ENCODE measurements around the gene TIMM10.

The TIMM10 gene

GRCh38 chr11:57501953-57502352, 28.6 kb downstream of the TIMM10 start:
- DNase-seq, result no peak

- DNase-seq, result no peak
Measured at GRCh38 chr11:57500926-57501325, 29.6 kb downstream of the TIMM10 start.

DNA sequence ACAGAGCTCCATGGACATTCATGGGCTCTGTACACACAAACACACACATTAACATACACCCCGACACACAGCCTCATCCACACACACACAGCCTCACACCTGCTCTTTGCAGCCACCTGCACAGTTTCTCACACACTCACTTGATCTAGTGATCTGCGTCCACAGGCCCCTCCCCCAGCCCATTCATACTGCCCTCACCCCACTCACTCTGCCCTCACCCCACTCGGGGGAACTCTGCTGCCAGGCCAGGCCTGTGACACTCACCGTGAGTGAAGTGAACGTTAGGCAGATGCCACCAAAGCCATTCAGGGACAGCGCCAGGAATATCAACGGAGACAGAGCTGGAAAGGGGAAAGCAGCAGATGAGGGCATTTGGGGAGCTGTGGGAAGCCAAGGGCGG, 30.0 kb downstream of the TIMM10 start:
- DNase-seq, result no peak

DNA sequence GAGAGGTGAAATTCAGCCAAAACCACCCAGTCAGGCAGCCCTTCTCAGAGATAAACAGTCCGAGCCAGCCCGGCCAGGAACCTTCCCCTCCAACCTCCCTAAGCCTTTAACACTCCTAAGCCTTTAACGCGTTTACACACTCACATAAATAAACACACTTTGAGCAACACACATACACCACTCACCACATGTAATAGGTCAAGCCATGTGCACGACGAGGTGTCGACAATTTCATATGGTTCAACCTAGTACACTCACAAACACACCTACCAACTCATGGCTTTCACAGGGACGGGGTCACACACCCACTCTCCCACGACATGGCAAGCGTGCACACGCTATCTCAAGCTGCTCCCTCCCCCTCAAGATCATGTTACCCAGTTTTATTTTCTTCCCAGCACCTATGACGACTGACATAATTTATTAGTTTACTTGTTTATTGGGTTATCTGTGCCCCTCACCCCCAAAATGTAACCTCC, 30.5 kb downstream of the TIMM10 start:
- DNase-seq, result no peak

DNA sequence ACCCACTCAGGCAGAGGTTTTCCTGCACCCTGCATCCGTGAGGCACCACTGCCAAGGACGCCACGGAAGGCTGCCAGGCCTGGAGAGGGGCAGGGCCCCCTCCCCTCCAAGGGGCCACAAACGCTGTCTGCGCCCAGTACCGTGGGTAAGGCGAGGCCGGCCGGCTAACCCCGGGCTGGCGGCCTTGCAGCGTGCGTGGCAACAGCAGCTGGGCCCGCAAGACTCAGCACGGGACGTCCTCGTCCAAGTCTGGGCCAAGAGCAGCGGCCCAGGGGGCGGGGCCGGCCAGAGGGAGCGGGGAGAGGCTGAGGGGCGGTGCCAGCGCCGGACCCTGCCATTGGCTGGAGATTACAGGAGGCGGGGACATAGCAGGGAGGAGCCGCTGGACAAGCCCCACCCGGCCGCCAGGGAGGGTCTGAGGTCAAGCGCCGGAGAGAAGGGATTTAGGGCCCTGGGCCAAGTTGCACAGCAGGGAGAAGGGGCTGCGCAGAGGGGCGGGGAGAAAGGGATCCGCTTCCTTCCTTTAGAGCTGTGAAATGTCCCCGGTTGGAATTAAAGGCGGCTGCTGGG, 31.1 kb downstream of the TIMM10 start:
- DNase-seq, result peak; percentile 84

GRCh38 chr11:57498540-57498939, 32.0 kb downstream of the TIMM10 start:
- no peak for DNase-seq

GRCh38 chr11:57497303-57498247, 33.0 kb downstream of the TIMM10 start:
- DNase-seq, result no peak

- DNase-seq, result no peak
Measured at GRCh38 chr11:57496109-57496820, 34.3 kb downstream of the TIMM10 start.

GRCh38 chr11:57493507-57494503, 36.7 kb downstream of the TIMM10 start:
- DNase-seq, result peak; percentile 41

GRCh38 chr11:57491371-57492061, 39.0 kb downstream of the TIMM10 start:
- DNase-seq, result peak; percentile 23

DNA sequence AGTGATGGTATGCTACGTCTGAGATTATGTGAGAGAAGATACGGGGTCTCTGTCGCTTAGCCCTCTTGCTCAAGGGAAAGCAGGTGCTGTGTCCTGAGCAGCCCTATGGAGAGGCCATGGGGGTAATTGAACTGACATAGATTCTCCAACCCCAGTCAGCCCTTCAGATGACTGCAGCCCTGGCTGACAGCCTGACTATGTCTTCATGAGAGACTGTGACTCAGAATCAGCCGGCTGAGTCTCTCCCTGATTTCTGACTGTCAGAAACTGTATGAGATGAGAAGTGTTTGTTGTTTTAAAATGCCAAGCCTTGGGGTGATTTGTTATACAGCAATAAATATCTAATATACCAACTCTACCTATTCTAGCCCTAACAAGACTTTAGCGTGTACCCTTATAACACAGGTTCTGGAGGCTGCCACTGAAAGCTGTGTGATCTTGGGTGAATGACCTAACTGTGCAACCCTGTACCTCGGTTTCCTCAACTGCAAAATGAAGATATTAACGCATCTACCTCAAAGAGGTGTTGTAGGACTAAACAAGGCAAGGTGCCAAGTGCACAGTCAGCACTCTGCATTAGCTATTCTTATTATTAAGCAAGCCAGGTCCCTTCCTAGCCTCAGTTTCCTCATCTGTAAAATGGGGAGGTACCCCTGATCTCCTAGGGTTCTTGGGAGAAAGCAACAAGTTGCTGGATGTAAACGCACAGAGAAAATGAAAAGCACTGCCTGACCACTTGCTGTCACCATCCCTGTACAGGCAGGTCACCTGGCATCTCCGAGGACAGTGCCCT, 39.9 kb downstream of the TIMM10 start:
- DNase-seq, result peak; percentile 14

DNA sequence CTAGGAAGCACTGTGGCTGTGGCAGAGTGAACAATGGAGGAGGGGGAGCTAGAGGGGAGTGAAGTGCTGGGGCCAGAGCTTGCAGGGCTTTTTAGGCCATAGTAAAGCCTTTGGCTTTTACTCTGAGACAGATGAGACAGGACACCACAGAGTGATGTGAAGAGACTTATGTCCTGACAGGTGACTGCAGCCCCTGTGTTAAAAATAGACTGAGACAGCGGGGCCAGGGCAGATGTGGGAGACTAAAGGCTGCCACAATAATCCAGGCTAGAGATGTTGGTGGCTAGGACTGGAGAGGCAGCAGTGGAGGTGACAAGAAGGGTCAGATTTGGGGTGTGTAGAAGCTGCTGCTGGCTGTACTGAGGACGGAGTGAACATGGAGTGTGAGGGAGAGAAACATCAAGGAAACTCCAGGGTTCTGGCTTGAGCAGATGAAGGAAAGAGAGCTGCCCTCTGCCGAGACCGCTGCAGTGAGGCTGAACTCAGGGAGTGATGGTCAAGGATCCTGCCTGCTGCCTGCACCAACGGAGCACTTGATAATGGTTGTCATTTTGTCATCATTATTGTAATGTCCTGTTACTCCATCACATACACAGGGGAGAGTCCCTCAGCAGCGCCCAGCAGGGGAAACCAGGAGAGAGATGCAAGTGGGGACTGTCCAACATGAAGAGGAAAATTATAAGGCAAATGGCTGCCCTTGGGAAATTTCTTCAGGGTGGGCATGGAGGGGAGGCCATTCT, 42.5 kb downstream of the TIMM10 start:
- no peak for DNase-seq

DNA sequence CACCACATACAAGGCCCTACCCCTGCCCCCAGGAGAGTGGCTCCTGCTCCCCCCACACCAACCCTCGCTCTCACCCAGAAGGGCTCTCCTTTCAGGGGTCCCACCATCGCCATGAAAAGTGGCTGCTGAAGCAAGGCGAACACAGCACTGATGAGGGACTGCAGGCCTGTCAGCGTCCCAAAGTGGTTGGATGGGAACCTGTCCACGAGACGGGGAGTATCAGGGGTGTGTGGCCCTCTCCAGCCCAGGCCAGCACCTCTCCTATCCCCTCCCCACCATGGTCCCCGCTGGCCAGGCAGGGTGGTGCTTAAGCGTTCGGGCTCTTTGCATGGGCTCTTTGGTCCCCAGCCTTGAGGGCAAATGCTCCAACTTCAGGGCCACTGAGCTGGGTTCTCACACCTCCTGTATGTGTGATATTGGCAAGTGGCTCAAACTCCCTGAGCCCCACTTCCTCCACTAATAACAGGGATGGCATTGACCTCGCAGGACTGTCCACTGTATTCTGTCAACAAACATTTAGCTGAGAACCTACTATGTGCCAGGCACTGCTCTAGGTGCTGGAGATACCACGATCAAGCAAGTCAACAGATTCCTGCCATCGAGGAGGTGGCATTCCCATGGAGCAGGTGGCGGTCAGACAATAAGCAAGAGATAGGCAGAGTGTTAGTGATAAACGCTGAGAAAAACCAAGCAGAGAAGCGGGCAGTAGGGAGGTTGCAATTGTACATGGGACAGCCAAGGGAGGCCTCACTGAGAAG, 43.4 kb downstream of the TIMM10 start:
- no peak for DNase-seq

DNA sequence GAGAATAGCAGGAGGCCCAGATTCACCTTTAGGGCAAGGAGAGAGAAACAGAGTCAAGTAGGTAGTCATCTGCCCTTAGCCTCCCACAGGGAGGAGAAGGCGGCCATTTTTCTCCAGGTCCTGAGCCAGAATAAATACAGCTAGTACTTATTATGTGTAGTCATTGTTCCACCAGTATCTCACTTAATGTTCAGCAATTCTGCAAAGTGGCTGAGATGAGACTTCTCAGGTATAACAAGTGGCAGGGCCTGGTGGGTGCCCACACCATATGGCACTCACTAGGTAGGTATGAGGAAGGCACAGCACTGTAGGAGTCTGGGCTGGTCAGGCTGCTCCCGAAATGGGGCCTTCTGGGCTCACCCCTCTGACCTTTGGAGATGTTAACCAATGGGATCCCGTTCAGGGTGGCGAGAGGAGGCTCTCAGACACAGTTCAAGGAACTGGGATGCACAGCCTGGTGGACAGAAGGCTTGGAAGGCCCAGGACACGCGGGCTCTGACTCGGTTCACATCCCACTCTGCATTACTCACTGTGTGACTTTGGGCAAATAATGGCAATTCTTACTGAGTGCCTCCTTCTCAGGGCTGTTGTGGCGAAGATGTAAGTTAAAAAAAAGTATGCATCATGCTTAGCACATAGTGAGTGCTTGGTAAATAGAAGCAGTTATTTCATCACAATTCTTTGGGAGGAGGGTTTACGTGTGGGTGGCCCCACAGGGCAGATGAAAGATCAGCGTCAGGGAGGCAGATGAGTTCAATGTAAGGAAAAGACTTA, 45.1 kb downstream of the TIMM10 start:
- peak; percentile 41 for DNase-seq

DNA sequence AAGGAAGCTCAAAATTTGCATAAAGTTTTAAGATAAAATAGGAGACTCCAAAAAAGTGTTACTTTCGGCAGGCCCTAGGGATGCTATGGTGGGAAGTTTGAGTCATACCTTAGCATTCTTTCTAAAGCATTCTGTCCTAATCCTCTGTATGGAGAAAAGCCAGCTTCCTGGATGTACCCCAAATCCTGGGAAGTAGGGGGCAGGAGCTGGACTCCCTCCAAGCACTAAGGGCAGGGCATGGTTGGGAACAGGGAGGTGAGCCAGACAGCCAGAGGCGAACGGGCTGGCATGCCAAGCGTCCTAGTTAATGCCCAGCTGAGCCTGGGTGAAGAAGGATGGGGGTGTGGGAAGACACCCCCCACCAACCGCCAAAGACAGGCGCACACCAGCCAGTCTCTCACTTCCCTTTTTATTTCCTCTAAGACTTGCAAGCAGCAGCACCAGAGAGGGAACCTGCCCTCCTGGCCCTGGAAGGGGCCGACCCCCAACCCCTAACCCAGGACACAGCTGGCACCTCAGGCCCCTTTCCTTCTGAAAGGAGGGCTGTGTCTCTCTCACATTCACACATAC, 46.3 kb downstream of the TIMM10 start:
- no peak for DNase-seq

- DNase-seq, result no peak
Measured at GRCh38 chr11:57483562-57483918, 47.0 kb downstream of the TIMM10 start.

DNA sequence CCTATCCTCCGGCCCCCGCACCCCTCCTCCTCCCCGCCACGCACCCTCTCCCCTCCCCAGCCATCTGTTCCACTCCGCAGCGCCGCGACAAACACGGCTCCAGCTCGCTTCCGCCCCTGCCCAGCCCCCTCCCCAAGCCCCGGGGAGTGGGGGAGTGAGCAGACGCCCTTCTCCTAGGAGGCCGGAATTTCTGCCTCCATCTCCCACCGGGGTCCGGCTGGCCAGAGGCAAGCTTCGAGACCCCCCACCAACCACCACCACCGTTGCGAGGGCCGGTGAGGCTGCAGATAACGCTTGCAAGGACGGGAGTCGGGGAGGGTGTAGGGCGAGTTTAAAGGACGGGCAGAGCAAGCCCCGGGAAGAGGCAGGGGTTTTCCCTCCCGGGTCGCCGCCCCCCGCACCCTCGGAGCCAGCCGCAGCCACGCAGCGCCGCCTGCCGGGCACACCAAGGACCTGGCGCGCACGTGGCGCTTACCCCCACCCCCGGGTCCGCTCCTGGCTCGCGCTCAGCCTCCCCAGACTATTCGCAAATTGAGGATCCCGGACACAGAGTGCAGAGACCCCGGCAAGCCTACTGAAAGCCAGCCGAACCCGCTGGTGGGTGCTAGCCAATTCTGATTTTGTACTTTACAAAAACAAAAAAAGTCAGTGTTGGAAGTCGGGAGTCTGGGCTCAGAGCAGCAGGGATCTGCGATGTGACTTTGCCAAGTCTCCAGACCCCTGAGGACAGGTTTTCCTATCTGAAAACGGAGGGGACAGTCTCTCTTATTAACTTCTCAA, 47.6 kb downstream of the TIMM10 start:
- peak; percentile 44 for DNase-seq

All from fibroblast of skin of right biceps (primary cell).